ENCODE measurements around the gene SLC26A8. TPM values are rescaled to one million over a fixed set of nuclear protein-coding genes. Genes with fewer than 3 reads are reported as not detected.
A peak's percentile ranks its signal among the peaks of the same experiment; 100 is the strongest.

Gene SLC26A8
- total RNA-seq, 1 donor = not detected

GRCh38 chr6:35960187-35960586 is 64.3 kb downstream of the SLC26A8 start:
- H3K4me3 ChIP-seq (ENCODE audit: low read depth, low read length) = no peak overlapping the region
- no peak for TF ChIP-seq CTCF (IDR thresholded peaks at IDR 0.05; ENCODE audit: insufficient read depth, low read depth, low read length)
- no peak for DNase-seq (ENCODE audit: low read depth)

- no peak for DNase-seq (ENCODE audit: low read depth)
- TF ChIP-seq CTCF (IDR thresholded peaks at IDR 0.05; ENCODE audit: insufficient read depth, low read depth, low read length) = peak; percentile 34
- H3K4me3 ChIP-seq (ENCODE audit: low read depth, low read length) = no peak overlapping the region
Measured at GRCh38 chr6:35955970-35956369, 68.5 kb downstream of the SLC26A8 start.

GRCh38 chr6:35955521-35955920 is 68.9 kb downstream of the SLC26A8 start:
- no peak for DNase-seq (ENCODE audit: low read depth)
- no peak overlapping the region for H3K4me3 ChIP-seq (ENCODE audit: low read depth, low read length)
- no peak for TF ChIP-seq CTCF (IDR thresholded peaks at IDR 0.05; ENCODE audit: insufficient read depth, low read depth, low read length)

- no peak for DNase-seq (ENCODE audit: low read depth)
- no peak overlapping the region for H3K4me3 ChIP-seq (ENCODE audit: low read depth, low read length)
- no peak for TF ChIP-seq CTCF (IDR thresholded peaks at IDR 0.05; ENCODE audit: insufficient read depth, low read depth, low read length)
Measured at GRCh38 chr6:35955071-35955470, 69.4 kb downstream of the SLC26A8 start.

- no peak for TF ChIP-seq CTCF (IDR thresholded peaks at IDR 0.05; ENCODE audit: insufficient read depth, low read depth, low read length)
- no peak overlapping the region for H3K4me3 ChIP-seq (ENCODE audit: low read depth, low read length)
- no peak for DNase-seq (ENCODE audit: low read depth)
Measured at GRCh38 chr6:35954333-35954732, 70.1 kb downstream of the SLC26A8 start.

GRCh38 chr6:35948725-35949124 is 75.7 kb downstream of the SLC26A8 start:
- peak; percentile 57 for TF ChIP-seq CTCF (IDR thresholded peaks at IDR 0.05; ENCODE audit: insufficient read depth, low read depth, low read length)
- H3K4me3 ChIP-seq (ENCODE audit: low read depth, low read length) = no peak overlapping the region
- peak; percentile 33 for DNase-seq (ENCODE audit: low read depth)

- H3K4me3 ChIP-seq (ENCODE audit: low read depth, low read length) = no peak overlapping the region
- DNase-seq (ENCODE audit: low read depth) = no peak
- no peak for TF ChIP-seq CTCF (IDR thresholded peaks at IDR 0.05; ENCODE audit: insufficient read depth, low read depth, low read length)
Measured at GRCh38 chr6:35945650-35946025, 78.8 kb downstream of the SLC26A8 start.

Data from fibroblast of villous mesenchyme (primary cell).